HCT116 (cell line): ENCODE data around the gene RBM15B. TPM values are rescaled to one million over a fixed set of nuclear protein-coding genes. Genes with fewer than 3 reads are reported as not detected.

ENCODE experiments used
- ATAC-seq: fragments of 200-7000 bp; cut with Tn5 transposase; 2 replicates; pipeline ENCODE4 v1.9.1; 2020; ENCODE audit warnings: mild to moderate bottlenecking, moderate library complexity
- BruUV-seq: library from RNA; stranded (reverse); fragments of 400-500 nt; replicated peaks from 2 replicates; lab custom pipeline; 2021; lab: Mats Ljungman, UMichigan
- CTCF ChIA-PET: fragments of 300-600 bp; sonication (Branson Sonifier 250); formaldehyde crosslinking; loops from one replicate; lab custom pipeline; 2021; ENCODE audit warnings: antibody characterized with exemption; lab: Charles Lee
- POLR2A ChIA-PET: fragments of 300-600, 350-600 bp; sonication (Branson Sonifier 250); formaldehyde crosslinking; loops from one replicate; lab custom pipeline; 2021; ENCODE audit warnings: antibody characterized with exemption; lab: Charles Lee
- RAD21 ChIA-PET, 2 experiments: fragments of 300-600 bp; sonication (Branson Sonifier 250); formaldehyde crosslinking; loops; one replicate each; lab custom pipeline; 2023; ENCODE audit warnings: low total read pairs in 2 of 2; ENCODE audit not compliant: uncharacterized antibody in 2 of 2, unreplicated experiment in 2 of 2, low non-redundant PET in 1 of 2; lab: Charles Lee
- DNase-seq: peaks from one replicate; pipeline ENCODE4 v3.0.0-alpha.2; 2010; ENCODE audit warnings: low read depth, low spot score
- H2AFZ ChIP-seq: fragments of 200-600 bp; shearing (Covaris generic), sonication (generic); 2 replicates; pipeline ENCODE4 v1.6.1; 2017; ENCODE audit warnings: low read depth, mixed run types, mixed read lengths, antibody characterized with exemption, low read length; ENCODE audit not compliant: poor library complexity, severe bottlenecking
- H3K27ac ChIP-seq: 2 replicates; pipeline ENCODE4 v1.5.1; 2012; ENCODE audit warnings: low read depth, low read length
- H3K27me3 ChIP-seq: fragments of 200-600 bp; sonication (generic); 2 replicates; pipeline ENCODE4 v1.6.1; 2016; ENCODE audit warnings: mixed run types, low read length, mixed read lengths; ENCODE audit not compliant: insufficient read depth
- H3K36me3 ChIP-seq, 2 experiments: fragments of 200-500 bp in 1 of 2; fragments of 200-600 bp in 1 of 2; sonication (Bioruptor generic) in 1 of 2; sonication (generic) in 1 of 2; 2 replicates each; pipeline versions ENCODE4 v1.5.1 to v1.6.1; 2014 to 2016; ENCODE audit warnings: low read length in 2 of 2, inconsistent platforms in 1 of 2, mixed read lengths in 1 of 2, mixed run types in 1 of 2; ENCODE audit not compliant: insufficient read depth in 2 of 2, control insufficient read depth in 1 of 2
- H3K4me1 ChIP-seq, 2 experiments: fragments of 200-600 bp in 1 of 2; sonication (generic) in 1 of 2; 2 replicates each; pipeline versions ENCODE4 v1.5.1 to v1.6.1; 2012 to 2017; ENCODE audit warnings: low read length in 2 of 2, inconsistent platforms in 1 of 2, mild to moderate bottlenecking in 1 of 2, mixed read lengths in 1 of 2, mixed run types in 1 of 2, moderate library complexity in 1 of 2; ENCODE audit not compliant: insufficient read depth in 2 of 2, control insufficient read depth in 1 of 2
- H3K4me2 ChIP-seq: fragments of 200-600 bp; sonication (generic); 2 replicates; pipeline ENCODE4 v1.6.1; 2017; ENCODE audit warnings: mixed run types, low read length, mixed read lengths
- H3K4me3 ChIP-seq, 2 experiments: fragments of 200-600 bp in 1 of 2; sonication (generic) in 1 of 2; replicated peaks in 1 of 2; 2 replicates each; pipeline ENCODE4 v1.5.1; 2011 to 2016; ENCODE audit warnings: low read length in 2 of 2, control low read depth in 1 of 2, low read depth in 1 of 2, mild to moderate bottlenecking in 1 of 2, mixed read lengths in 1 of 2, mixed run types in 1 of 2
- H3K79me2 ChIP-seq: fragments of 200-600 bp; sonication (generic); 2 replicates; pipeline ENCODE4 v1.6.1; 2017; ENCODE audit warnings: mild to moderate bottlenecking, mixed run types, low read length, moderate library complexity, mixed read lengths; ENCODE audit not compliant: insufficient read depth
- H3K9ac ChIP-seq: fragments of 200-600 bp; sonication (generic); 2 replicates; pipeline ENCODE4 v1.6.1; 2016; ENCODE audit warnings: low read length, mixed read lengths
- H3K9me2 ChIP-seq: fragments of 200-600 bp; sonication (generic), shearing (Covaris generic); 2 replicates; pipeline ENCODE4 v1.6.1; 2017; ENCODE audit warnings: mixed run types, mild to moderate bottlenecking, moderate library complexity; ENCODE audit not compliant: insufficient read depth
- H3K9me3 ChIP-seq, 2 experiments: fragments of 200-500 bp in 1 of 2; fragments of 200-600 bp in 1 of 2; sonication (Bioruptor generic) in 1 of 2; sonication (generic) in 1 of 2; 2 replicates each; pipeline ENCODE4 v1.6.1; 2014 to 2017; ENCODE audit warnings: low read length in 2 of 2, mixed read lengths in 2 of 2, inconsistent platforms in 1 of 2, low read depth in 1 of 2, mild to moderate bottlenecking in 1 of 2, mixed run types in 1 of 2, moderate library complexity in 1 of 2; ENCODE audit not compliant: control insufficient read depth in 1 of 2, insufficient read depth in 1 of 2
- H4K20me1 ChIP-seq: fragments of 200-600 bp; sonication (generic), shearing (Covaris generic); 2 replicates; pipeline ENCODE4 v1.6.1; 2017; ENCODE audit warnings: mixed run types, mild to moderate bottlenecking, moderate library complexity; ENCODE audit not compliant: insufficient read depth
- CBX3 ChIP-seq: IDR thresholded peaks from 2 replicates; pipeline ENCODE4 v1.6.1; 2012; ENCODE audit warnings: low read depth
- EZH2phosphoT487 ChIP-seq: fragments of 200-600 bp; IDR thresholded peaks from 2 replicates; pipeline ENCODE4 v1.6.1; 2018; ENCODE audit warnings: antibody characterized with exemption, borderline replicate concordance
- FOSL1 ChIP-seq: IDR thresholded peaks from 2 replicates; pipeline ENCODE4 v1.6.1; 2012; ENCODE audit warnings: low read depth
- JUND ChIP-seq: IDR thresholded peaks from 2 replicates; pipeline ENCODE4 v1.6.1; 2012
- RAD21 ChIP-seq: IDR thresholded peaks from 2 replicates; pipeline ENCODE4 v1.6.1; 2012; ENCODE audit warnings: low read depth, mild to moderate bottlenecking
- SIN3A ChIP-seq: IDR thresholded peaks from 2 replicates; pipeline ENCODE4 v1.6.1; 2012; ENCODE audit warnings: low read depth
- SP1 ChIP-seq: IDR thresholded peaks from 2 replicates; pipeline ENCODE4 v1.6.1; 2012; ENCODE audit warnings: low read depth
- SRF ChIP-seq: IDR thresholded peaks from 2 replicates; pipeline ENCODE4 v1.6.1; 2012; ENCODE audit warnings: low read depth
- TCF7L2 ChIP-seq: IDR thresholded peaks from 2 replicates; pipeline ENCODE4 v1.7.0; 2011; ENCODE audit warnings: borderline replicate concordance, inconsistent platforms; ENCODE audit not compliant: insufficient read depth, insufficient read length; ENCODE audit errors: extremely low read depth
- ZFX ChIP-seq: fragments of 450-650 bp; IDR thresholded peaks from 2 replicates; pipeline ENCODE4 v1.6.1; 2017
- ZNF274 ChIP-seq: fragments of 200-500 bp; sonication (Bioruptor generic); IDR thresholded peaks from 2 replicates; pipeline ENCODE4 v1.6.1; 2014; ENCODE audit warnings: mild to moderate bottlenecking, low read depth, low read length, inconsistent platforms
- intact Hi-C: fragments of 100-400 bp; cut with micrococcal nuclease; formaldehyde crosslinking; loops from 2 replicates; pipeline ENCODE4 v1.10.0; 2022
- total RNA-seq: library from RNA; stranded (reverse); gene quantifications from one replicate; pipeline ENCODE4 v1.2.1, GENCODE V29; 2021; ENCODE audit not compliant: unreplicated experiment
- TF ChIP-seq, protein P1 (sequence below): IDR thresholded peaks from 2 replicates; pipeline ENCODE4 v1.6.1; 2012
- TF ChIP-seq, protein P2 (sequence below): IDR thresholded peaks from 2 replicates; pipeline ENCODE4 v1.6.1; 2012

Gene RBM15B
- total RNA-seq, 1 experiment from 2014 or later = 24.1 TPM

DNA sequence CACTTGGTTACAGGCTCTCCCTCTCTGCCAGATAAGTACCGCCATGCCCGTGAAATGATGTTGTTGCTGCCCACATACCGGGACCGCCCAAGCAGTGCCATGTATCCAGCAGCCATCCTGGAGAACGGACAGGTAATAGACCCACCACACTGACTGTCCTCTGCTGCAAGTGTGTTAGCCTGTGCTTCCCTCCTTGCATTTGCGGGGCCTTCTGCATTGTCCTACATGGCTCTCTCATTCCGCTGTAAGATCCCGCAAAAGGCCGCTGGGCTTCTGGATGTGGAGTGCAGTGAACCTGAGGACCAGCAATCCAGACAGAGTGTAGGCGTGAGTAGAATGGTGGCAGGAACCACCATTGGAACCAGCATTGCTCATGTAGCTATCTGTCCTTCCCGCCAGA is 16.6 kb upstream of the RBM15B start:
- no peaks in the 10 kb centered on the region for H3K79me2 ChIP-seq
- no peak overlapping the region for H3K9ac ChIP-seq
- TF ChIP-seq EZH2phosphoT487 = no peak
- TF ChIP-seq, protein P1, sequence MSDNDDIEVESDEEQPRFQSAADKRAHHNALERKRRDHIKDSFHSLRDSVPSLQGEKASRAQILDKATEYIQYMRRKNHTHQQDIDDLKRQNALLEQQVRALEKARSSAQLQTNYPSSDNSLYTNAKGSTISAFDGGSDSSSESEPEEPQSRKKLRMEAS = no peak
- TF ChIP-seq, all 23 proteins: peak for 0
- Histone ChIP-seq H3K9me2 (no peaks in the 10 kb centered on the region), H3K4me3 (no peak overlapping the region), H3K9me3 (no peaks in the 10 kb centered on the region), H3K4me2 (no peak overlapping the region), H3K27ac (no peak overlapping the region), H3K36me3 (no peaks in the 10 kb centered on the region), H3K4me1 (no peaks in the 10 kb centered on the region), H2AFZ (no peak overlapping the region), H3K27me3 (no peaks in the 10 kb centered on the region), H4K20me1 (no peaks in the 10 kb centered on the region)
- ChIA-PET POLR2A (no interaction called here), CTCF (no interaction called here), RAD21 (no interaction called here)
- ATAC-seq (no peak), DNase-seq (no peak)
- intact Hi-C loops = loop anchor here (5.0 kb wide), 2 partner anchors 102 to 697 kb away; no protein-coding TSS in a partner anchor
- BruUV-seq = no TSS peak

DNA sequence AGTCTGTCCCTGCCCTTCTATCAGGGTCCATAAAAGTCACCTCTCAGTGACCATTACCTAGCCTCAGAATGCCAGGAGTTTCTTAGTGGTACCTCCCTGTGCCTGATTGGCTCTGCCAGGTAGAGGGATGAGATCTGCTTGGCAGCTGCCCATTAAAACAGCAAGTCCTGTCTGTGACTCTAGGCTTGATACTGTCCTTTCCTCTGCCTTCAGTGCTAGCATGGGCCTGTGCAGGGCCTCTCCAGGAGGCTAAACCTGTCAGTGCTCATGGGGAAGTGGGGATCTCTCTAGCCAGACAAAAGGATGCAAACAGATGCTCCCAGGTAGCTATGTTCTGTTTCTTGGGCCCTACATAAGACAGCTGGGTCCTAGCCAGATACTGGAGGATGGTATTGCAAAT is 15.9 kb upstream of the RBM15B start:
- H3K4me3 ChIP-seq = no peak overlapping the region
- H3K36me3 ChIP-seq = no peaks in the 10 kb centered on the region
- no peak overlapping the region for H3K9ac ChIP-seq
- no peaks in the 10 kb centered on the region for H3K79me2 ChIP-seq
- intact Hi-C loops = no loop called here
- ATAC-seq = no peak
- no peaks in the 10 kb centered on the region for H3K9me2 ChIP-seq
- BruUV-seq = no TSS peak
- H4K20me1 ChIP-seq = no peaks in the 10 kb centered on the region
- no peaks in the 10 kb centered on the region for H3K9me3 ChIP-seq
- TF ChIP-seq JUND = no peak
- TF ChIP-seq SIN3A = no peak
- TF ChIP-seq SRF = no peak
- no peak for TF ChIP-seq FOSL1
- no peak for TF ChIP-seq SP1
- TF ChIP-seq CBX3 = no peak
- no peak for TF ChIP-seq ZNF274
- TF ChIP-seq EZH2phosphoT487 = no peak
- no peak for TF ChIP-seq ZFX
- TF ChIP-seq, protein P1 = no peak
- TF ChIP-seq RAD21 = no peak
- TF ChIP-seq, protein P2, sequence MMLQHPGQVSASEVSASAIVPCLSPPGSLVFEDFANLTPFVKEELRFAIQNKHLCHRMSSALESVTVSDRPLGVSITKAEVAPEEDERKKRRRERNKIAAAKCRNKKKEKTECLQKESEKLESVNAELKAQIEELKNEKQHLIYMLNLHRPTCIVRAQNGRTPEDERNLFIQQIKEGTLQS = no peak
- no peak for TF ChIP-seq TCF7L2
- no peaks in the 10 kb centered on the region for H3K4me1 ChIP-seq
- no peak for DNase-seq
- H3K27ac ChIP-seq = no peak overlapping the region
- H2AFZ ChIP-seq = no peak overlapping the region
- RAD21 ChIA-PET = no interaction called here
- CTCF ChIA-PET = no interaction called here
- H3K27me3 ChIP-seq = no peaks in the 10 kb centered on the region
- POLR2A ChIA-PET = no interaction called here
- H3K4me2 ChIP-seq = no peak overlapping the region
